Activated CD8-positive, alpha-beta memory T cell treated with anti-CD3 and anti-CD28 coated beads, Interleukin-2, amount 10 ng/mL, durations not matched to agents 7 days and 5 days (primary cell): Measurements from ENCODE around the gene RNF121. TPM values are rescaled to one million over a fixed set of nuclear protein-coding genes. Genes with fewer than 3 reads are reported as not detected.

Experiments
- ATAC-seq: fragments of 150-1000 bp; cut with Tn5 transposase; one replicate; pipeline ENCODE4 v1.10.0; 2021; ENCODE audit warnings: moderate library complexity
- CTCF ChIA-PET: fragments of 350-600 bp; sonication (Branson Sonifier 250); formaldehyde crosslinking; loops from one replicate; lab custom pipeline; 2021; ENCODE audit warnings: antibody characterized with exemption; lab: Charles Lee
- DNase-seq: peaks from one replicate; pipeline ENCODE4 v3.0.0-alpha.2; 2020
- H3K27ac Mint-ChIP-seq: one replicate; pipeline ENCODE4 v1.8.0; 2021; ENCODE audit warnings: mild to moderate bottlenecking, mixed read lengths
- H3K27me3 Mint-ChIP-seq: one replicate; pipeline ENCODE4 v1.8.0; 2021; ENCODE audit warnings: mixed read lengths
- H3K36me3 Mint-ChIP-seq: one replicate; pipeline ENCODE4 v1.8.0; 2021; ENCODE audit warnings: mild to moderate bottlenecking, mixed read lengths
- H3K4me1 Mint-ChIP-seq: one replicate; pipeline ENCODE4 v1.8.0; 2021; ENCODE audit warnings: mixed read lengths
- H3K4me3 Mint-ChIP-seq: one replicate; pipeline ENCODE4 v1.8.0; 2021; ENCODE audit warnings: mild to moderate bottlenecking, moderate library complexity, mixed read lengths
- H3K9me3 Mint-ChIP-seq: one replicate; pipeline ENCODE4 v1.8.0; 2022; ENCODE audit warnings: low read depth, mixed read lengths
- total RNA-seq, 2 experiments: library from RNA; stranded (reverse); gene quantifications; one replicate each; pipeline ENCODE4 v1.2.3, GENCODE V29; 2021

RNF121 gene
- total RNA-seq, 2 experiments from 2014 or later, result 30.7 to 38.7 TPM

DNA sequence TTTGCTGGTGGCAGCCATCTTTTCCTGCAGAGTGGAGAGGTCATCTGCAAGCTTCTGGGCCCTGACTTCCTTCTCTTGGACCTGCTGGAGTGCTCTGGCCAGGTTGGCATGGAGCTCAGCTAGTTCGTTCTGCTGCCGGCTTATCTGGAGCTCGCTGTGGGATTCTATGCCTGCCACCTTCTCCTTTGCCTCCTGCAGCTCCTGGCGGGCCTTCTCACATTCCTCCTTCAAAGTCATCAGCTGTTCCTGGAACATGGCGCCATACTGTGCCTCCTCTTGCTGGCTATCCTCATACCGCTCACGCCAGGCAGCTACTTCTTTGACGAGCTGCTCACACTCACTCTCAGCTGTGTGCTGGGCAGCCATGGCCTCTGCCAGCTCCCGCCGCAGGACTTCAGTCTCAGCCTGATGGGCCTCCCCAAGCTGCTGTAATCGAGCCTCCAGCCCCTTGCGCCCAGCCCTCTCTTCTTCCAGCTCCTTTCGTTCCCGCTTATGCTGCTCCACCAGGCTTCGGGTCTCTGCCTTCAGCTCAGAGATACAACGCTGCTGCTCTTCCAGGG lies 86.0 kb downstream of the RNF121 start:
- ATAC-seq, result no peak
- no peak overlapping the region for H3K27ac Mint-ChIP-seq
- no peaks in the 10 kb centered on the region for H3K27me3 Mint-ChIP-seq
- CTCF ChIA-PET, result interaction anchor here (1.3 to 2.3 kb wide), 3 partner anchors 10 to 37 kb away, joined by 3 to 14 read pairs (median 10); no protein-coding TSS in a partner anchor
- H3K4me3 Mint-ChIP-seq, result no peak overlapping the region
- no peaks in the 10 kb centered on the region for H3K9me3 Mint-ChIP-seq
- peaks cover 59% of the 10 kb centered on the region for H3K36me3 Mint-ChIP-seq
- no peak for DNase-seq
- H3K4me1 Mint-ChIP-seq, result no peaks in the 10 kb centered on the region

DNA sequence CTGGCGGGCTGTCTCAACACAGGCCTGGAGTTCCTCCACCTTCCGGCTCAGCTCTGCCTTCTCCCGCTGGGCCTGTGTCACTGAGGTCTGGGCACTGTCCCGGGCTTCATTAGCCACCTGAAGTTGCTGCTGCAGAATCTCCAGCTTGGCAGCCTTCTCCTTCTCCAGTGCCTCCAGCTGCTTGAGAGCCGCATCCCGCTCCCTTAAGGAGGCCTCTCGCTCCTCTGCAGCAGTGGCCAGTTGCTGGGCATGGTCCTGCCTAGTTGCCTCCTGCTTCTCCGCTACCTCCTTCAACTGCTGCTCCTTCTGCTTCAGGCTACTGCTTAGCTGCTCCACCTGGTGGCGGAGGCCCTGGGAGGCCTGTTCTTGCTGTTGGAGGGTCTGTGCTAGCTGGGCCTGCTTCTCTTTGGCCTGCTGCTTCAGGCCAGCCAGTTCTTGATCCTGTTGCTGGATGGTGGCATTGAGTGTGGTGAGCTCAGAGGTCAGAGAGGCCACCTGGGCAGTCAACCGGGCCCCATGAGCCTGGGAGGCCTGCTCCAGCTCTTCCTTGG lies 86.7 kb downstream of the RNF121 start:
- Mint-ChIP-seq H3K9me3 (no peaks in the 10 kb centered on the region), H3K36me3 (peaks cover 62% of the 10 kb centered on the region), H3K27me3 (no peaks in the 10 kb centered on the region), H3K4me1 (no peaks in the 10 kb centered on the region), H3K4me3 (no peak overlapping the region), H3K27ac (no peak overlapping the region)
- CTCF ChIA-PET, result interaction anchor here (1.0 to 2.3 kb wide), 5 partner anchors 9 to 85 kb away, joined by 3 to 14 read pairs (median 5); partner anchors contain the start of gene IL18BP
- ATAC-seq (no peak), DNase-seq (no peak)

DNA sequence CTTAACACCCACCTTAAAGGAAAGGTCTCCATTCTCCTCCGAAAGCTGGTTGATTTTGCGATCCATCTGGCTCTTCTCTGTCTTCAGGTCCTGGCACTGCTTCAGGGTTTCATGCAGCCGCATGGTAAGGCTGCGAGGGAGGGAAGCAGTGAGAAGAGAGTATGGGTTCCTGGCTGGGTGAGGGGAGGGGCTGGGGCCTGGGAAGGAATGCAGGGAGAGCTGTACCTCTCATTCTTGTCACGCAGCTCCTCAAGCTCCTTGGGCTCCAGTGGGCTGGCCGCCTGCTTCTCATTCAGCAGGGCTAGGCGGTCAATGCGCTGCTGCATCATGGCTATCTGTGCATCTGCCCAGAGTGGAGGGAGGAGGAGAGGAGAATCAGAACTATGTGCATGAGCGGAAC lies 89.3 kb downstream of the RNF121 start:
- Mint-ChIP-seq H3K4me1 (no peaks in the 10 kb centered on the region), H3K9me3 (no peaks in the 10 kb centered on the region), H3K27me3 (no peaks in the 10 kb centered on the region), H3K27ac (no peak overlapping the region), H3K4me3 (no peak overlapping the region), H3K36me3 (peaks cover 70% of the 10 kb centered on the region)
- no peak for DNase-seq
- CTCF ChIA-PET, result interaction anchor here (0.6 to 1.9 kb wide), 5 partner anchors 22 to 567 kb away, joined by 3 to 5 read pairs (median 3); no protein-coding TSS in a partner anchor
- no peak for ATAC-seq

DNA sequence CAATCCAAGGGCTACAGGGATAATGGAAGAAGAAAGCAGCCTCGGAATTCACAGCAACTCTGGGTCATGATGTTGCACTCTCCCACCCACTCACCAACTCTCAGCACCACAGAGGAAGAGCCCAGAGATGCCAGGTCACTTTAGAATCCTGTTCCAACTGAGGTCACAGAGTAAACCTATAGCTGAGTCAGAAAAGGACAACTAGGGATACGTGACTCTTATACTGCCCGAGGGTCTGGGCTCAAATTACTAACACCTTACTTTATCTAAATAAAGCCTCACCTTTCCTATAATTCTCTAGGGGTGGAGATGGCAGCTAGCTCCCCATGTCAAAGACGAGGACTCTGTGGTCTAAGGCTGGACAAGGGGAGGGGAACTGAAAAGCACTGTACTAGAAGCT lies 94.5 kb downstream of the RNF121 start:
- Mint-ChIP-seq H3K36me3 (peaks cover 43% of the 10 kb centered on the region), H3K9me3 (no peaks in the 10 kb centered on the region), H3K4me3 (no peak overlapping the region), H3K27me3 (no peaks in the 10 kb centered on the region), H3K4me1 (peaks cover 14% of the 10 kb centered on the region), H3K27ac (no peak overlapping the region)
- DNase-seq, result no peak
- no peak for ATAC-seq
- CTCF ChIA-PET, result interaction anchor here (0.6 to 8.0 kb wide), 6 partner anchors 63 to 408 kb away, joined by 4 to 91 read pairs (median 22); no protein-coding TSS in a partner anchor

DNA sequence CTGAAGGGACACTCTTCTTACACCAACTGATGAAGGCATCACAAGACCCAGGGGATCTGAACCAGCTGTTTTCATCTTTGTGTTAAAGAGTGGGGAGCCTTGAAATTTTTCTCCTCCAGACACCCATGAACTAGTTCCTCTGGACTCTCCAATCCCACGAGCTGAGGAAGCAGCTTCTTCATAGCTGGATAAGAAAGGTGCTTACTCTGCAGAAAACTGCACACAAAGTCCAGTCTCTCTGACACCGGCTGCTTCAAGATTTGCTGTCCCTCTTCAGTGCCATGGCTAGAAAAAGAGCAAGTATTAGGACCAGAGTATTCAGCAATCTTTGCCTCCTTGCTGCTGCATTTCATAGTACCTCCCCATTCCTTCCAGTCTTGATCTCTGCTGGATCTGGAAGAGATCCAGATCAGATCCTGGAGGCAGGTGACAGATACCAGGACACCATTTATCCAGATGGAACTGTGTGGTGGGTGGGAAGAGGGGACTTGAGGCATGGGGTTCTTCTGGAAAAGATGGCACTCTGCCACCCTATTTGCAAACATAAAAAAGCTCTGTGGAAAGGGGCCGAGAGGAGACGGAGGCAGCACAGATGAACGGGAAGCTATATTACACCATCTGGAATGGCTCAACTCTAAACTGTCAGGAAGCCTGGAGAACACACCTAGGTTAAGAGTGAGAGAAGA lies 95.4 kb downstream of the RNF121 start:
- CTCF ChIA-PET, result interaction anchor here (1.1 to 8.0 kb wide), 31 partner anchors 9 to 424 kb away, joined by 3 to 91 read pairs (median 5); partner anchors contain the start of gene IL18BP
- Mint-ChIP-seq H3K36me3 (peaks cover 41% of the 10 kb centered on the region), H3K27me3 (no peaks in the 10 kb centered on the region), H3K27ac (peak overlapping the region; percentile 59), H3K4me3 (no peak overlapping the region), H3K9me3 (no peaks in the 10 kb centered on the region), H3K4me1 (peaks cover 17% of the 10 kb centered on the region)
- DNase-seq, result no peak
- ATAC-seq, result no peak

DNA sequence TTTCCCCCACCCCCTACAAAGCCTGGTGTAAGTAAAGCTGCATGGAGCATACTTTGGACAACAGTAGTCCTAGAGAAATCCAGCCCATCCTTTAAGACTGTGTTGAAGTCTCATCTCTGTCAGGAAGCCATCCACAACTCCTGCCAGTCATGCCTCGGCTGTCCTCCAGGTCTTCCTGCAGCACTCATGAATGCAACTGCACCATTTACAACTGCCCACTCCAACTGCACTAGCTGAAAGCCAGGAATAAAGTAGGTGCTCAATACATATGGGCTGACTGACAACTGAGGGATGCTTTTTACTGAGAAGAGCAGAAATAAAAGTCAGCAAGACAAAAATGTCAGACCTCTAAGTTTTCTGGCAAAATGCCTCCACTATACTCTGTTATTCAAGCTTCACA lies 97.2 kb downstream of the RNF121 start:
- Mint-ChIP-seq H3K4me3 (no peak overlapping the region), H3K4me1 (peaks cover 17% of the 10 kb centered on the region), H3K27ac (peak overlapping the region; percentile 42), H3K27me3 (no peaks in the 10 kb centered on the region), H3K9me3 (no peaks in the 10 kb centered on the region), H3K36me3 (peaks cover 35% of the 10 kb centered on the region)
- DNase-seq (no peak), ATAC-seq (no peak)
- CTCF ChIA-PET, result interaction anchor here (0.8 to 8.0 kb wide), 10 partner anchors 9 to 118 kb away, joined by 3 to 91 read pairs (median 8); partner anchors contain the start of gene ANAPC15

DNA sequence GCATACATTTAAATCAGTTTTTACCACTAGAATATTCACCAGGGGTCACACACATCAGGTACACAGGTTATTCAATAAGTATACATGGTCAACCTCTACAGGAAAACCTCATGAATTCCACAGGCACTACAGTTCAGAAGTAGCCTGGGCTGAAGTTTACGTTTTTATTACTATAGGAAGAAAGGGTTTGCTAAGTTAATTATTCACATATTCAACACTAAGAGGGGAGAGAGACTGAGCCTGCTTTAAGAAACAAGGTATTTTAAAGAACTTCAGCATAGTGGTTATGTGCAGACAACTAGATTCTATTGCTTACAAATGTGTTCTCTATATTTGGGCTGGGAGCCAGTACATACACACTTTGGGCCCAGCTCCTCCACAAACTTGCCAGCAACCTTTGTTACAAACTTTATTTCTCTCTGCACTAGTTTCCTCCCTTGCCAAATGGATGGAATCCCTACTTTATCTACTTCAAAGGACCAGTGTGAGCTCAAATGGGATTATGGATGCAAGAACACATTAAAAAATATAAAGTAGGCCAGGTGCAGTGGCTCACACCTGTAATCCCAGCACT lies 101.7 kb downstream of the RNF121 start:
- H3K4me3 Mint-ChIP-seq, result no peak overlapping the region

DNA sequence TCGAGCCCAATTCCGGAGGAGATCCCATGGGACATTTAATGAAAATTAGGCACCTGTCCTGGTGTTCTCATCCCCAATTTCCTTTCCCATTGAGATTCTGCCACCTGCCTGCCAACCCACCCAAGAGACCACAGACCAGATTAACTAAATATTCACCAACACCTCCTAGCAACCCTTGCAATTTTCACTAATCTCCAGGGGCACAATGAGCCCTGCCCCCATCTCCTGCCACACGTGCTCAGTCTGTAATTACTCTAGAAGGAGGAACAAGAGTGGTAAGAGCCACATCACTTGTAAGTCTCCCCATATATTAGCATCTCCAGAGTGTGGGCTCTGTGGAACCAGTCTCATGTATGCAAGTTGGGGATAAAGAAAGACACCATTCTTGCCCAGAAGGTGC lies 107.8 kb downstream of the RNF121 start:
- ATAC-seq (no peak), DNase-seq (no peak)
- peaks cover 5% of the 10 kb centered on the region for H3K4me1 Mint-ChIP-seq
- H3K4me3 Mint-ChIP-seq, result no peak overlapping the region
- CTCF ChIA-PET, result interaction anchor here (1.3 kb wide), 1 partner anchor 12 kb away, joined by 10 read pairs; no protein-coding TSS in a partner anchor
- H3K27ac Mint-ChIP-seq, result peak overlapping the region; percentile 2
- H3K27me3 Mint-ChIP-seq, result no peaks in the 10 kb centered on the region
- H3K9me3 Mint-ChIP-seq, result no peaks in the 10 kb centered on the region
- H3K36me3 Mint-ChIP-seq, result peaks cover 21% of the 10 kb centered on the region

More for the DNA sequence above, 101.7 kb downstream of the RNF121 start:
- Mint-ChIP-seq H3K36me3 (peaks cover 26% of the 10 kb centered on the region), H3K27ac (no peak overlapping the region), H3K27me3 (no peaks in the 10 kb centered on the region), H3K9me3 (no peaks in the 10 kb centered on the region), H3K4me1 (peaks cover 11% of the 10 kb centered on the region)
- CTCF ChIA-PET, result interaction anchor here (1.0 to 2.3 kb wide), 4 partner anchors 9 to 114 kb away, joined by 4 to 11 read pairs (median 4); no protein-coding TSS in a partner anchor
- ATAC-seq, result no peak
- no peak for DNase-seq

DNA sequence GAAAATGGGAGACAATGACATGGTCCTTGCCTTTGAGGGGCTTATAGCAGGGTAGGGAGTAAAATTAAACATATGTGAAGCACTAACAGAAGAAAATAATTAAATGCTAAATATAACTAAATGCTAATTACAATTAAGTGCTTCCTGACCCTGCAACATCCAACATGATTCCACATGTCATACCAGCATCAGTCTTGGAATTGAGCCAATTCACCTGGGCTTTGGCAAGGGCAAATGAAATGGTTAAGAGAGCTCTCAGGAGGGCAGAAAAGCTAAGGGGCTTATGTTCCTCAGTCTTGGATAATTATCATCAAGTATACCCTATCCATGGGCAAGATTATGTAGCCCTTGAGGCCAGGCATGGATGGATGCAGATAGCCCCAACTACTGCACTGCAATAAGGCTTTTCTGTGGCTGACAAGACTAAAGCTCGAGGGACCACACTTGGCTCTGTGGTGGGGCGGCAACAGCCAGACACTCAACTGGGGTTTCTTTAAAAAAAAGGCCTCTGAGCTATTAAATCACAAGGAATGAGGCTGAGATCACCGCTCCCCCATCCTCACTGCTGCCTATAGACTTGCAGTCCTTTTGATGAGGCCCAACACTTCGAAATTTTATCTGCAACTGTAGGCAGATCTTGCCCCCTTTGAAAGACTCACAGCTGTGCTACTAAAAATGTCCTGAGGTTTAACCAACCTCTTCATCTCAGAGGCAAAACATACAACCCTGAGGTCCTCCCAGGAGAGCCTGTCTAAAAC lies 108.9 kb downstream of the RNF121 start:
- Mint-ChIP-seq H3K9me3 (no peaks in the 10 kb centered on the region), H3K4me1 (peaks cover 5% of the 10 kb centered on the region), H3K27me3 (no peaks in the 10 kb centered on the region), H3K4me3 (no peak overlapping the region), H3K36me3 (peaks cover 23% of the 10 kb centered on the region), H3K27ac (peak overlapping the region; percentile 29)
- ATAC-seq (no peak), DNase-seq (no peak)
- CTCF ChIA-PET, result interaction anchor here (1.0 to 3.7 kb wide), 3 partner anchors 10 to 106 kb away, joined by 3 to 30 read pairs (median 3); no protein-coding TSS in a partner anchor

DNA sequence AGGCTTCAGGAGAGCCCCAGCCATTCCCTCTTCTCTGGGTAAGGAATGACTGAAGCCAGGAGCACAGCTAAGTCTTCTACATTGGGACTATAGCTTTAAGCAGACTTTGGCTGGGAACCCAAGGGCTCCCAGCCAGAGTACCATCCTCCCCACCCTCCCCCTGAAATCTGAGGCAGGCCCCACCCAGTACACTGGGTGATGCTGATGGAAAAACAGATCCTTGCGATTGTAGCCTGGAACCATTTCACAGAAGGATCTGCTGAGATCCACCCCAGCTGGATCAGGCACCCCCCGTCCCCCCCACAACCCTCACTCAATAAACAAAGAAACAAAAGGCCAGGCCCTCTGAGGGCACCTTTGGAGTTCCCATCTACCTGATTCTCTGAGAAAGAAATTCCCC lies 109.6 kb downstream of the RNF121 start:
- Mint-ChIP-seq H3K27me3 (no peaks in the 10 kb centered on the region), H3K4me3 (no peak overlapping the region), H3K27ac (peak overlapping the region; percentile 29), H3K4me1 (peaks cover 8% of the 10 kb centered on the region), H3K36me3 (peaks cover 22% of the 10 kb centered on the region), H3K9me3 (no peaks in the 10 kb centered on the region)
- CTCF ChIA-PET, result interaction anchor here (1.2 to 3.7 kb wide), 4 partner anchors 9 to 64 kb away, joined by 3 to 30 read pairs (median 4); no protein-coding TSS in a partner anchor
- DNase-seq (no peak), ATAC-seq (no peak)

DNA sequence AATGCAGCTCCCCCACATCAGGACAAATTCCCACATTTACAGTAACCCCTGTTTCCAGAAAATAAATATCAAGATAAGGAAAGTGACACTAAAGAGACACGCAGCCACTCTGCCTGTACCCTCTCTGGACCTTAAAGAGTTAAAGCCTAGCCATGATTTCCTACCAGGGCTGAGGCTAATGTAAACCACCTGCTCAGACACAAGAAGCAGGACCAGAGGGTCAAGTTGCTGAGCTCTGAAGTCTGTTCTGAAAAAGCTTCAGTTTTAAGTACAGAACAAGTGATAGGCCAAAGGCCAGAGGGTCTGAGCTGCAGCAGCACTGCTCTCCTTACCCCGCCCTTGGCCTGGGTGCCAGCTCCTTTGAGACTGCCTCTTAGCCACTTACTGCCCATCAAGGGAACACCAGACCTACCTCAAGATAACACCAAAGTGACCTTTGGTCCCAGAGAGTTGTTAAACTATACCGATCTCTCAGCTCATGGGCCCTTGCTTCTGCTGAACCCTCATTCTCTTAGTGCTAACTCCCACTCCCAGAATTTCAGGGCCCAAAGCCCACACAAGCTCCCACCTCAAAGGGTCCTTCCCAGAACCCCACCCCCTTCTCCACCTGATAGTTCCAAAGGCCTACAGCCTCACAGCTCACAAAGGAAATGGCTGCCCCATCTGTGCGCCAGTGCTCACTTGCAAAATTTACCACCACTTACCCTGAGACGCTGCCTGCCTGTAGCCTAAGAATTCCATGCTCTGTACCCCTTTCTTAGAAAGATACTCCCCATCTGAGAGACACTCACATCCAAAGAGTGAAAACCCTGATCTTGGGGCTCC lies 110.4 kb downstream of the RNF121 start:
- DNase-seq (no peak), ATAC-seq (no peak)
- H3K27ac Mint-ChIP-seq, result peak overlapping the region; percentile 48
- CTCF ChIA-PET, result interaction anchor here (1.2 to 3.7 kb wide), 8 partner anchors 10 to 395 kb away, joined by 3 to 30 read pairs (median 6); partner anchors contain the start of gene CLPB
- no peak overlapping the region for H3K4me3 Mint-ChIP-seq
- peaks cover 22% of the 10 kb centered on the region for H3K36me3 Mint-ChIP-seq
- H3K9me3 Mint-ChIP-seq, result no peaks in the 10 kb centered on the region
- H3K4me1 Mint-ChIP-seq, result peaks cover 11% of the 10 kb centered on the region
- no peaks in the 10 kb centered on the region for H3K27me3 Mint-ChIP-seq
